Type B pancreatic cell (in vitro differentiated cells): Measurements from ENCODE around the gene KLC1. TPM values are rescaled to one million over a fixed set of nuclear protein-coding genes. Genes with fewer than 3 reads are reported as not detected.

Experiments
- DNase-seq: peaks from one replicate; pipeline ENCODE4 v3.0.0; 2021; ENCODE audit warnings: mixed read lengths; ENCODE audit not compliant: unreplicated experiment; ENCODE audit errors: extremely low spot score
- H3K27ac Mint-ChIP-seq: 2 replicates; pipeline ENCODE4 v1.8.0; 2021; ENCODE audit warnings: mild to moderate bottlenecking, mixed read lengths
- H3K27me3 Mint-ChIP-seq: 2 replicates; pipeline ENCODE4 v1.8.0; 2021; ENCODE audit warnings: mixed read lengths
- H3K36me3 Mint-ChIP-seq: 2 replicates; pipeline ENCODE4 v1.8.0; 2021; ENCODE audit warnings: mixed read lengths
- H3K4me1 Mint-ChIP-seq: one replicate; pipeline ENCODE4 v1.8.0; 2021; ENCODE audit warnings: mixed read lengths; ENCODE audit not compliant: unreplicated experiment
- H3K4me3 Mint-ChIP-seq: 2 replicates; pipeline ENCODE4 v1.8.0; 2021; ENCODE audit warnings: mild to moderate bottlenecking, mixed read lengths
- H3K9me3 Mint-ChIP-seq: 2 replicates; pipeline ENCODE4 v1.8.0; 2021; ENCODE audit warnings: mixed read lengths
- total RNA-seq: library from RNA; stranded (reverse); gene quantifications from 2 replicates; pipeline ENCODE4 v1.2.1, GENCODE V29; 2021; ENCODE audit warnings: low replicate concordance
- TF ChIP-seq, protein P1 (sequence below): fragments of 200-600 bp; sonication (generic); conservative IDR thresholded peaks from 2 replicates; pipeline ENCODE4 v1.5.0; 2021; ENCODE audit warnings: antibody characterized with exemption, mild to moderate bottlenecking

The KLC1 gene
- total RNA-seq, 1 donor from 2014 or later, result 145 TPM

DNA sequence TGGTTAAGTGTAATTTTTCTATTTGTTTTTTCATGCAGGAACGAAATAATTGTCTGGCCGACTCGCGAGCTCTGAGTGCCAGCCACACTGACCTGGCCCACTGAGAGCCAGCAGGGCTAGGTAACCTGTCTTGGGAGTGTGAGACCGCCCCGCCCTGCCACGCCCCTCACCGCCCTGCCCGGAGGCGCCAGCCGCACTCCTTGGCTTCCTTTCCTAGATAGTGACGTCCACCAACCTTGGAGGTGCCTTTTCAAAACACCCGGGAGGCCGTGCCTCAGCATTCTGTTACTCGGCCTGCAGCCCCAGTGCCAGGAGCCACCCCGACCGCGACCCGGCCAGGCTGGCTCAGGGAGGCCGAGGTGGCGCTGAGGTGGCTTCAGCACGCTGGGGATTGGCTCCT, 64.5 kb downstream of the KLC1 start:
- no peaks in the 10 kb centered on the region for H3K9me3 Mint-ChIP-seq
- no peak overlapping the region for H3K4me3 Mint-ChIP-seq
- peaks cover 22% of the 10 kb centered on the region for H3K4me1 Mint-ChIP-seq
- peak overlapping the region; percentile 68 for H3K27ac Mint-ChIP-seq
- TF ChIP-seq, protein P1, sequence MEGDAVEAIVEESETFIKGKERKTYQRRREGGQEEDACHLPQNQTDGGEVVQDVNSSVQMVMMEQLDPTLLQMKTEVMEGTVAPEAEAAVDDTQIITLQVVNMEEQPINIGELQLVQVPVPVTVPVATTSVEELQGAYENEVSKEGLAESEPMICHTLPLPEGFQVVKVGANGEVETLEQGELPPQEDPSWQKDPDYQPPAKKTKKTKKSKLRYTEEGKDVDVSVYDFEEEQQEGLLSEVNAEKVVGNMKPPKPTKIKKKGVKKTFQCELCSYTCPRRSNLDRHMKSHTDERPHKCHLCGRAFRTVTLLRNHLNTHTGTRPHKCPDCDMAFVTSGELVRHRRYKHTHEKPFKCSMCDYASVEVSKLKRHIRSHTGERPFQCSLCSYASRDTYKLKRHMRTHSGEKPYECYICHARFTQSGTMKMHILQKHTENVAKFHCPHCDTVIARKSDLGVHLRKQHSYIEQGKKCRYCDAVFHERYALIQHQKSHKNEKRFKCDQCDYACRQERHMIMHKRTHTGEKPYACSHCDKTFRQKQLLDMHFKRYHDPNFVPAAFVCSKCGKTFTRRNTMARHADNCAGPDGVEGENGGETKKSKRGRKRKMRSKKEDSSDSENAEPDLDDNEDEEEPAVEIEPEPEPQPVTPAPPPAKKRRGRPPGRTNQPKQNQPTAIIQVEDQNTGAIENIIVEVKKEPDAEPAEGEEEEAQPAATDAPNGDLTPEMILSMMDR, result no peak
- H3K36me3 Mint-ChIP-seq, result peaks cover 8% of the 10 kb centered on the region
- no peak for DNase-seq
- no peaks in the 10 kb centered on the region for H3K27me3 Mint-ChIP-seq

DNA sequence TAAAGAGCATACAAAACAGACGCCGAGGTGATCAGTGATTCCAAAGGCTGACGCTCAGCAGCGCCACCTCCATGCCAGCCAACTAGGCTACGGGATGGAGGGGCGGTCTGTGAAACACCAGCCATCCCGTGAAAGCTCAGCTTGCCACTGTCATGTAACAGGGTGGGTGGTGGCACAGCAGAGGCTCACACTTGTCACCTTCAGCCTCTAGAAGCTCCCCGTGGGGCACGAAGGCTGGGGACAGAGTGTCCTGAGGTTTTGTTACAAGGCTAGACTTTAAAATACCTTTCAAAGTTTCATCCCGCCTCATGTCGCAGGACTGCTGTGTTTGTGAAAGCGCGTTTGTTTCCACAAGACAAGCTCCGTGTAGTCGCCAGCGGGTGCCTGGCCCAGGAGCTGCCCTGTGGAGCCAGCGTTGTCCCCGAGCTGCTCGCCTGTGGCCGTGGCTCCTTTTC, 65.6 kb downstream of the KLC1 start:
- Mint-ChIP-seq H3K4me3 (no peak overlapping the region), H3K4me1 (peaks cover 22% of the 10 kb centered on the region), H3K36me3 (peaks cover 5% of the 10 kb centered on the region), H3K27me3 (no peaks in the 10 kb centered on the region), H3K9me3 (no peaks in the 10 kb centered on the region), H3K27ac (no peak overlapping the region)
- TF ChIP-seq, protein P1, result no peak
- no peak for DNase-seq

DNA sequence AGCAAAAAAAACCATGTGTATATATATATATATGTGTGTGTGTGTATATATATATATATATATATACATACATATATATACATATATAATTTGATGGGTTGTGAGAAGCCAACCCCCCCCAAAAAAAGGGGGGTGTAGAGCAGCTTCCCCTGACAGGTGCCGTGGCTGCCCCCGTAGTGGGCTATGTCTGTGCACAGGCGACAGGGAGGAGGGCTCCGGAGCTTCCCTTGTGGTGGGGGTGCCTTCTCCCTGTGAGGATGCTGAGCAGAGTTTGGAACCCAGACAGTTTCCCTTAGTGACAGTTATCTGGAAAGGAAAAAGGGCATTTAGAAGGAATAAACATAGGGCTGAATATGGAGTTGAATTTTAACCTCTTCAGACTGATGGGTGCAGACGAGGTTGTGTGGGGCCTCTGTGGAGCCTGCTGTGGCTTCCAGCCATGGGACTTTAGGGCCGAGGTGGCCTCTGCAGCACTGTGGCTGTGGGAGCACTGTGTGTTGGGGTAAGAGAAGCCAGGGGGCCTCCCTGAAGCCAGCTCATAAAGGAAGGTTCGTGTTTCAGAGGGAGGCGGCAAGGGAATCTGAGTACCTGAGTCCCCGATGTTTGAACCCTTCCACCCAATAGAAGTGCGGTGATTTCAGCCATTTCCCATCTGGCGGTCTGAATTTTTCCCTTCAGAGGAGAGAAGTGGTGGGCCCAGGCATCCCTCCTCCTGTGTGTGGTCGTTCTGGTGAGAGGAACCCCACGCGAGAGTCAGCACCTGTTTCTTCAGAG, 66.5 kb downstream of the KLC1 start:
- DNase-seq, result no peak
- no peaks in the 10 kb centered on the region for H3K27me3 Mint-ChIP-seq
- peak overlapping the region; percentile 86 for H3K27ac Mint-ChIP-seq
- peaks cover 22% of the 10 kb centered on the region for H3K4me1 Mint-ChIP-seq
- H3K4me3 Mint-ChIP-seq, result no peak overlapping the region
- H3K9me3 Mint-ChIP-seq, result no peaks in the 10 kb centered on the region
- TF ChIP-seq, protein P1, result no peak
- peaks cover 5% of the 10 kb centered on the region for H3K36me3 Mint-ChIP-seq

DNA sequence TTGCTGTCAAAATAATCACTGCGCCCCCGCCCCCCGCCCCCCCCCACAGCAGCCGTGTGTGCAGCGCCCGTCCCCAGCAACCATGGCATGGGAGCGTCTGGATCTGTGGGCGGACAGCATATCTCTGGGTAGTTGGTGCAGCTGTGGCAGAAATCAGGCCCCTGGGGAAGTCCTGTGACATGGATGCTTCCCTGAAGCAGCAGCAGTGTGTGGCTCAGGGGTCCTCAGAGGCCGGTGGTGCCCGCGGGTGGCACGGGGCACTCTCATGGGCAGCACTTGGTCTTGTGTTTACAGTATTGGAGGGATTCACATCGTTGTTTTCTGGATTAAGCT, 67.0 kb downstream of the KLC1 start:
- DNase-seq, result no peak
- H3K9me3 Mint-ChIP-seq, result no peaks in the 10 kb centered on the region
- H3K4me3 Mint-ChIP-seq, result peak overlapping the region; percentile 57
- TF ChIP-seq, protein P1, result no peak
- peak overlapping the region; percentile 86 for H3K27ac Mint-ChIP-seq
- peaks cover 22% of the 10 kb centered on the region for H3K4me1 Mint-ChIP-seq
- H3K36me3 Mint-ChIP-seq, result peaks cover 5% of the 10 kb centered on the region
- no peaks in the 10 kb centered on the region for H3K27me3 Mint-ChIP-seq

DNA sequence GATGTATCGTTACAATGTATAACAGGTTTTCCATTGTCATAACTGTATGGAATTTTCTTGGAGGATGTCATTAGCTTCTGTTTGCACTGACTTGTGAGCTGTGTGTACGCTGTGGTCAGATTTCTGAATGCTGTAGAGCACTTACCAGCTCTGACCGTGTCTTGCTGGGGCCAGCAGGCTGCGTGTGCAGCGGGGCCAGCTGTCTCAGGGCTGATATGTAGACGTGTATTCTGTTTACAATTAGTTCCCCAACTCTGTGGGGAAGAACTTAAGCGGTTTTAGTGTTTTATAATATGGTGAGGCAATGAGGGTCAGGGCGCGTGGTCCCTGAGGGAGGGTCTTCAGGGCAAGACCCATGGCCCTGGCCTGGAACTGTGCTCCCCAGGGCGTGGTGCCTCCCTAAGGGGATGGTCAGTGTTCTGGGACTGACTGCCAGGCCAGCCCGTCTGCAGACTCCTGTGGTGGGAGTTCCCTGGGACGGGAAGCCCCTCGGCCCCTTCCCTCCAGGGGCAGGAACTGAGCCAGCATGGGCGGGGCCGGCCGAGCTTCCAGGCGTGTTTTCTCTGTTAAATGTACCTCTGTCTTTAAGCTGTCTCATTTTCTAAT, 67.6 kb downstream of the KLC1 start:
- DNase-seq, result no peak
- H3K36me3 Mint-ChIP-seq, result peaks cover 5% of the 10 kb centered on the region
- no peaks in the 10 kb centered on the region for H3K27me3 Mint-ChIP-seq
- H3K4me1 Mint-ChIP-seq, result peaks cover 22% of the 10 kb centered on the region
- peak overlapping the region; percentile 57 for H3K4me3 Mint-ChIP-seq
- TF ChIP-seq, protein P1, result no peak
- no peaks in the 10 kb centered on the region for H3K9me3 Mint-ChIP-seq
- H3K27ac Mint-ChIP-seq, result peak overlapping the region; percentile 86
